Osteoblast (primary cell): ENCODE measurements around the gene KLHL26. TPM values are rescaled to one million over a fixed set of nuclear protein-coding genes. Genes with fewer than 3 reads are reported as not detected.

ENCODE experiments used
- DNase-seq: peaks from one replicate; pipeline ENCODE4 v3.0.0; 2011; ENCODE audit warnings: low spot score, mixed read lengths; ENCODE audit not compliant: insufficient read length; ENCODE audit errors: missing footprints
- H2AFZ ChIP-seq: 2 replicates; pipeline ENCODE4 v1.6.0; 2011; ENCODE audit warnings: mild to moderate bottlenecking, low read length
- H3K27ac ChIP-seq: 2 replicates; pipeline ENCODE4 v1.5.1; 2011; ENCODE audit warnings: mild to moderate bottlenecking, low read depth, low read length, moderate library complexity
- H3K27me3 ChIP-seq: 2 replicates; pipeline ENCODE4 v1.6.0; 2012; ENCODE audit warnings: mild to moderate bottlenecking, control low read depth, inconsistent platforms, low read length, moderate library complexity; ENCODE audit not compliant: insufficient read depth
- H3K36me3 ChIP-seq: 2 replicates; pipeline ENCODE4 v1.5.1; 2011; ENCODE audit warnings: mild to moderate bottlenecking, low read length, control low read depth, moderate library complexity; ENCODE audit not compliant: insufficient read depth
- H3K4me1 ChIP-seq: 2 replicates; pipeline ENCODE4 v1.5.1; 2011; ENCODE audit warnings: mild to moderate bottlenecking, low read length, control low read depth, moderate library complexity; ENCODE audit not compliant: insufficient read depth
- H3K4me2 ChIP-seq: 2 replicates; pipeline ENCODE4 v1.6.0; 2011; ENCODE audit warnings: mild to moderate bottlenecking, low read length; ENCODE audit not compliant: insufficient read depth
- H3K4me3 ChIP-seq: fragments of 200-600 bp; sonication (generic); 3 replicates; pipeline ENCODE4 v1.5.1; 2012; ENCODE audit warnings: mild to moderate bottlenecking, low read length, inconsistent platforms; ENCODE audit not compliant: insufficient read depth
- H3K79me2 ChIP-seq: 2 replicates; pipeline ENCODE4 v1.6.0; 2012; ENCODE audit warnings: mild to moderate bottlenecking, low read length, control low read depth, inconsistent platforms; ENCODE audit not compliant: insufficient read depth
- H3K9me3 ChIP-seq: 2 replicates; pipeline ENCODE4 v1.5.1; 2011; ENCODE audit warnings: low read depth, low read length, control low read depth
- H4K20me1 ChIP-seq: 2 replicates; pipeline ENCODE4 v1.6.0; 2012; ENCODE audit warnings: mild to moderate bottlenecking, low read length, control low read depth; ENCODE audit not compliant: insufficient read depth
- total RNA-seq: library from RNA; depleted of rRNA; stranded (reverse); fragments of >200 nt; gene quantifications from 2 replicates; pipeline ENCODE4 v1.2.3, GENCODE V29; 2012
- TF ChIP-seq, protein P1 (sequence below): IDR thresholded peaks from 2 replicates; pipeline ENCODE4 v1.5.1; 2011; ENCODE audit warnings: mild to moderate bottlenecking, low read depth, low read length, moderate library complexity; ENCODE audit errors: extremely low read depth

KLHL26 gene
- total RNA-seq, 1 donor, result 5.1 TPM

DNA sequence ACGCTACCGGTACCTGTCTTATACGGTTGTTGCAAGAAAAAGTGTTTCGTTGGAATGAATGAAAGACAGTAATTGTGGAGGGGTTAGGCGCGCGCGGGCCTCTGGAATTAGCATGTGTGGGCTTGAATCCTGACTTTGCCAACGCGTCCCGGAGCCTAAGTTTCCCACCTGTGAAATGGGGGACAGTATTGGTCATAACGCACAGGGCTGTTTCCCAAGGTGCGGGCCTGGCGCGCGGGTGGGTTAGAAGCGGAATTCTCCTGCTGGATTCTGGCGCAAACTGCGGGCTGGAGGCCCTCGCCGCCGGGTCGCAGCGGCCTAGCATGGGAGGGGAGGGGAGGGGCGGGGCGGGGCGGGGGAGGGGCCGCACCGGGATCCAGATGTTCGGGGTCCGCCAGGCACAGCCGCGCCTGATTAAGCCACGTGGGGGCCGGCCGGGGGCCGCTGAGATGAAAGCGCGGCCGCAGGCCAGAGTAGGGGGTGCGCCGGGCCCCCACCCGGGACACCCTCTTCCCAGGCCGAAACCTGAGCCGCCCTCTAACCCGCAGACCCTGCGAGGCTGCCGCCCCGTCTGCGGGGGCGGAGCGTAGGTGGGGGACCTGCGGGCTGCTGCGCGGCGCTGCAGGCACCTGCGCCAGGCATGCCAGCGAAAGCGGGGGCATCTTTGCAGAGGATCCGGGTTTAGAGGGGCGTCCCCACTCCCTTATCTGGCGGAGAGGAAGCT is 25.3 kb upstream of the KLHL26 start:
- Histone ChIP-seq H4K20me1 (no peaks in the 10 kb centered on the region), H3K27me3 (peaks cover 71% of the 10 kb centered on the region), H2AFZ (no peak overlapping the region), H3K36me3 (no peaks in the 10 kb centered on the region), H3K4me2 (peak overlapping the region; percentile 70), H3K27ac (no peak overlapping the region), H3K4me1 (peaks cover 6% of the 10 kb centered on the region), H3K79me2 (no peaks in the 10 kb centered on the region), H3K9me3 (no peaks in the 10 kb centered on the region), H3K4me3 (no peak overlapping the region)
- TF ChIP-seq, protein P1, sequence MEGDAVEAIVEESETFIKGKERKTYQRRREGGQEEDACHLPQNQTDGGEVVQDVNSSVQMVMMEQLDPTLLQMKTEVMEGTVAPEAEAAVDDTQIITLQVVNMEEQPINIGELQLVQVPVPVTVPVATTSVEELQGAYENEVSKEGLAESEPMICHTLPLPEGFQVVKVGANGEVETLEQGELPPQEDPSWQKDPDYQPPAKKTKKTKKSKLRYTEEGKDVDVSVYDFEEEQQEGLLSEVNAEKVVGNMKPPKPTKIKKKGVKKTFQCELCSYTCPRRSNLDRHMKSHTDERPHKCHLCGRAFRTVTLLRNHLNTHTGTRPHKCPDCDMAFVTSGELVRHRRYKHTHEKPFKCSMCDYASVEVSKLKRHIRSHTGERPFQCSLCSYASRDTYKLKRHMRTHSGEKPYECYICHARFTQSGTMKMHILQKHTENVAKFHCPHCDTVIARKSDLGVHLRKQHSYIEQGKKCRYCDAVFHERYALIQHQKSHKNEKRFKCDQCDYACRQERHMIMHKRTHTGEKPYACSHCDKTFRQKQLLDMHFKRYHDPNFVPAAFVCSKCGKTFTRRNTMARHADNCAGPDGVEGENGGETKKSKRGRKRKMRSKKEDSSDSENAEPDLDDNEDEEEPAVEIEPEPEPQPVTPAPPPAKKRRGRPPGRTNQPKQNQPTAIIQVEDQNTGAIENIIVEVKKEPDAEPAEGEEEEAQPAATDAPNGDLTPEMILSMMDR, result no peak
- DNase-seq, result peak; percentile 71

DNA sequence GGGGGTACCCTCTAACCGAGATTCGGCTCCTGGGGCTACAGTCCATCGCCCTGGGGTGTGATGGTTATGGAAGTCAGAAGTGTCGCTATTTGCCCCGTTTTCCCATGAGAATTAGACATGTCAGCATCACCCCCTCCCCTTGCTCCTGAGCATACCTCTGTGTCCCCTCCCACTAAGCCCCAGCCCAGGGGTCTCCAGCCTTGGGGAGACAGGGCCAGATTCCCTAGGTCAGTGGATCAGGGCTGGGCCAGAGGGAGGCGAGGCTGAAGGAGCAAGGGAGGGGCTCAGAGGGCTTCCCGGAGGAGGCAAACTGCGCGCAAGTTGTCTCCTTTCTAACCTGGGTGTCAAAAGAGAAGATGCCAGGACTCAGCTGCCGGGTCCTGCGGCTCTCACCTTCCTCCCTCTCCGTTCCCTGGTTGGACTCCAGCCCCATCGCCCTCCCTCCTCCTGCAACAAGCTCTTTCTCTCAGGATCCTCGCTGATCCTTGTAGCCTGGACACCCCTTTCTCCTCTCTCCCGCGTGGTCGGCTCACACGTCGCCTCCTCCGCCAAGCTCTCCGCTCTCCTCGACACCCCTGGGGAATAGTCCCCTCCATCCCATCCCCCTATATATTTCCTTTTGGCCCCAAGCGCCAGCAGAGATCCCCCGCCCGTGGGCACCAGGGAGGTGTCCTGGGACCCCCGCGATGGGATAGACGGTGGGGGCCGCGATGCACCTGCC is 24.6 kb upstream of the KLHL26 start:
- peak overlapping the region; percentile 70 for H3K4me2 ChIP-seq
- H3K4me3 ChIP-seq, result peak overlapping the region; percentile 69
- no peaks in the 10 kb centered on the region for H4K20me1 ChIP-seq
- H2AFZ ChIP-seq, result peak overlapping the region; percentile 41
- H3K27me3 ChIP-seq, result peaks cover 70% of the 10 kb centered on the region
- H3K4me1 ChIP-seq, result peaks cover 6% of the 10 kb centered on the region
- TF ChIP-seq, protein P1, result no peak
- no peaks in the 10 kb centered on the region for H3K79me2 ChIP-seq
- DNase-seq, result peak; percentile 89
- H3K27ac ChIP-seq, result no peak overlapping the region
- no peaks in the 10 kb centered on the region for H3K36me3 ChIP-seq
- H3K9me3 ChIP-seq, result no peaks in the 10 kb centered on the region

DNA sequence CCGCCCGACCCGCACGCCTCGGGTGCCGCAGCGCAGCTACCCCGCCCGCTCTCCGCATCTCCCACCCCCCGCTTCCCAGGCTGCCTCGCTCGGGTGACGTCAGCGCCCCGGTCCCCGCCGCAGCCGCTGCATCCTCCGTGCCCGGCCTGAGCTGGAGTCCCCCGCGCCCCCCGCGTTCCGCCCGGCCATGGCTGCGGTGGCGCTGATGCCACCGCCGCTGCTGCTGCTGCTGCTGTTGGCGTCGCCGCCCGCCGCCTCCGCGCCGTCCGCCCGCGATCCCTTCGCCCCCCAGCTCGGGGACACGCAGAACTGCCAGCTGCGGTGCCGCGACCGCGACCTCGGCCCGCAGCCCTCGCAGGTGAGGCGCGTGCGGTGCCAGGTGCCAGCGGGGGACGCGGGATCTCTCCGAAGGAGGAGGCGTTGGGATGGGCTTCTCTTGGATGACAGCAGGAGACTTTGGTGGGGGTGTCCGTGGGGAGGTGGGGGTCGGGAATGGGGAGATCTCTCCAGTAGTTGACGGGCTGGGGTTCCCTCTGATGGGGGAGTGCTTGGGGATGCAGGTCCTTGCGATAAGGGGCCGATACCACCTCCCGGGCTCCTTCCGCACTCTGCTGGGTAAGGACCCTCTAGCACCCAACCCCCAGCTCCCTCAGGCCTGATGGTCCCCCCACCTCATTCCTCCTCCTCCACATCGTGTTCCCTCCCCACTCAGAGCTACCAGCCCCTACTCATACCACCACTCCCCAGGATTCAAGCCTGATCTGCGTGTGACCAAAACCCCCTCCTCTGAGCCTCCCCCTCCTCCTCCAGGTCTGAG is 23.8 kb upstream of the KLHL26 start, which contains the start of gene TMEM59L:
TMEM59L (plus strand) TSS at position 99 of the 817 bp plus-strand sequence; CDS start at position 188, 89 bp downstream.
- TF ChIP-seq, protein P1, result no peak
- H3K79me2 ChIP-seq, result no peaks in the 10 kb centered on the region
- H3K4me3 ChIP-seq, result peak within 1 kb of the TSS; percentile 69
- H4K20me1 ChIP-seq, result no peaks in the 10 kb centered on the region
- H3K27ac ChIP-seq, result no peak within 1 kb of the TSS
- DNase-seq, result peak; percentile 95
- no peaks in the 10 kb centered on the region for H3K9me3 ChIP-seq
- peak within 1 kb of the TSS; percentile 47 for H2AFZ ChIP-seq
- H3K4me1 ChIP-seq, result peaks cover 6% of the 10 kb centered on the region
- peaks cover 63% of the 10 kb centered on the region for H3K27me3 ChIP-seq
- H3K36me3 ChIP-seq, result no peaks in the 10 kb centered on the region
- H3K4me2 ChIP-seq, result peak within 1 kb of the TSS; percentile 70
